Fibroblast of villous mesenchyme (primary cell): ENCODE measurements around the gene UBC. TPM values are rescaled to one million over a fixed set of nuclear protein-coding genes. Genes with fewer than 3 reads are reported as not detected.

Source experiments
- DNase-seq: peaks from one replicate; pipeline ENCODE4 v3.0.0-alpha.2; 2010; ENCODE audit warnings: low read depth
- H3K4me3 ChIP-seq: 2 replicates; pipeline ENCODE4 v1.5.1; 2011; ENCODE audit warnings: low read depth, mild to moderate bottlenecking, low read length
- CTCF ChIP-seq: IDR thresholded peaks from 2 replicates; pipeline ENCODE4 v1.5.1; 2012; ENCODE audit warnings: low read depth, mild to moderate bottlenecking, low read length; ENCODE audit not compliant: insufficient read depth
- total RNA-seq: library from RNA; depleted of rRNA; stranded (reverse); fragments of >200 nt; gene quantifications from 2 replicates; pipeline ENCODE4 v1.2.3, GENCODE V29; 2012

The UBC gene
- total RNA-seq, 1 donor: 1,520 TPM

DNA sequence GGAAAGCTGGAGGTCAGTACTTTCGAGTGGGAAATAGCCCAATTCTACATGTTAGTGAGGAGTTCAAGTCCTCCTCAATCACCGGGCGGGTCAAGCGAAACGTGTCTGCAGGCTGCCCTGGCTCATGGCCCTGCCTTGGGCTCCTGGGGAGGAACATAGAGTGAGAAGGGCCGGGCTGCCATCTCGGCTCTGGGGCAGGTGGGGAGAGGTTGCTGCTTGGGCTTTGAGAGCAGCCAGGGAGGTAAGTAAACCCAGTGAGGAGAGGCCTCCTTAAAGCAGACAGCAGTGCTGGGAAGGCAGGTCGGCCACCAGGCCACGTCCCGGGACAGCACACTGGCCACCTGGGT, 32.0 kb upstream of the UBC start:
- TF ChIP-seq CTCF: no peak

GRCh38 chr12:124941170-124941527, 26.7 kb upstream of the UBC start:
- no peak for TF ChIP-seq CTCF
- H3K4me3 ChIP-seq: peak overlapping the region; percentile 56
- no peak for DNase-seq

More for the DNA sequence above, 32.0 kb upstream of the UBC start:
- no peak overlapping the region for H3K4me3 ChIP-seq
- no peak for DNase-seq

DNA sequence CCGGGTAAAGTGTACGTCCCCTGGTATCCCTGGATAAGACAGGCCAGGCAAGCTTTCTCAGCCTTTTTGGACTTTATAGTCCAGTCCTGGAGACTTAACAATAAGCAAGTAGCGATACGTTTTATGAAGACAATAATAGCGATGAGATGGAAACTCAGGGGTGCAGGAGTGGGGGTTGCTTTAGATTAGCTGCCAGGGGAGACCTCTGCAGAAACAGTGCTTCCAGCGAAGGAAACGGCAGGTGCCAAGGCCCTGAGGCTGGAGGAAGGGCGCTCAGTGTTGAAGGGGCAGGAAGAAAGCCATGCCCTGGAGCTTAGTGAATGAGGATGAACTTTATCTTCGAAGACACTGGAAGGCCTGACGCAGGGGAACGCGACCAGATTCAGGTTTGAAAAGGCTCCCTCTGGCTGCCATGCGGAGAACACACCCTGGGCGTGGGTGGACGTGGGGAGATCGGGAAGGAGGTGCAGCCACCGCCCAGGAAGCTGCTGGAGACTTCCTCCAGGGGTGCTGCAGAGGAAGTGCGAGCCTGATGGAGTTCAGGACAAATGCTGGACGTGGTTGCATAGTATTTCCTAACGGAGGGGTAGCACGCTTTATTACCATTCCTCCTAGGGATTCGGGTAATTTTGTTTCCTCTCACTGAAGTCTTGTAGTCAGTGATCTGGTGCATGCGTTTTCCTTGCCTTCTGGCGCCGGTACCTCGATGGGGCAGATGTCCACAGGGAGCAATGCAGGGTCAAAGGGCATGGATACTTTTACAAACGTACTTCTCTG, 26.1 kb upstream of the UBC start:
- peak; percentile 91 for TF ChIP-seq CTCF
- DNase-seq: peak; percentile 93
- H3K4me3 ChIP-seq: peak overlapping the region; percentile 56

- no peak for TF ChIP-seq CTCF
Observed at GRCh38 chr12:124940143-124940392, 25.6 kb upstream of the UBC start.

GRCh38 chr12:124939421-124940142, 25.1 kb upstream of the UBC start:
- peak; percentile 96 for DNase-seq
- H3K4me3 ChIP-seq: peak overlapping the region; percentile 56
- TF ChIP-seq CTCF: no peak

More at GRCh38 chr12:124940143-124940392, 25.6 kb upstream of the UBC start:
- no peak for DNase-seq
- peak overlapping the region; percentile 56 for H3K4me3 ChIP-seq

DNA sequence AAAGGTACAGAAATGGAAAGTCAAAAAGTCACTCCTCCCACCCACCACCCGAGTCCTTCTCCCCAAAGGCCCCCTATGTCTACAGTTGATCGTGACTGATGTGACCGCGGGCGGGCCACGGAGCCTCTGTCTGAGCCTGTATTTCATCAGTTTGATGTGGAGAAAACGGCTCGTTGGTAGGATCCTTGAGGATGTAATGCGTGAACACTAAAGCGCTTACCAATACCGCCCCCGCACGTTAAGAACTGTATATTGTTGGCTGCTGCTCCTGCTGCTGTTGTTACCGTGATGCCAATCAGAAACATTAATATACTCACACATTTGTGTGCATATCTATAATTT, 24.6 kb upstream of the UBC start:
- H3K4me3 ChIP-seq: peak overlapping the region; percentile 56
- TF ChIP-seq CTCF: peak; percentile 46
- peak; percentile 92 for DNase-seq
